Activated CD8-positive, alpha-beta memory T cell treated with anti-CD3 and anti-CD28 coated beads for 4 hours (primary cell): Measurements from ENCODE around the gene R3HDM4.

Experiments used
- DNase-seq, 2 donors: peaks; one replicate each; pipeline ENCODE4 v3.0.0-alpha.2; 2020; ENCODE audit warnings: low read depth in 2 of 2

The R3HDM4 gene

DNA sequence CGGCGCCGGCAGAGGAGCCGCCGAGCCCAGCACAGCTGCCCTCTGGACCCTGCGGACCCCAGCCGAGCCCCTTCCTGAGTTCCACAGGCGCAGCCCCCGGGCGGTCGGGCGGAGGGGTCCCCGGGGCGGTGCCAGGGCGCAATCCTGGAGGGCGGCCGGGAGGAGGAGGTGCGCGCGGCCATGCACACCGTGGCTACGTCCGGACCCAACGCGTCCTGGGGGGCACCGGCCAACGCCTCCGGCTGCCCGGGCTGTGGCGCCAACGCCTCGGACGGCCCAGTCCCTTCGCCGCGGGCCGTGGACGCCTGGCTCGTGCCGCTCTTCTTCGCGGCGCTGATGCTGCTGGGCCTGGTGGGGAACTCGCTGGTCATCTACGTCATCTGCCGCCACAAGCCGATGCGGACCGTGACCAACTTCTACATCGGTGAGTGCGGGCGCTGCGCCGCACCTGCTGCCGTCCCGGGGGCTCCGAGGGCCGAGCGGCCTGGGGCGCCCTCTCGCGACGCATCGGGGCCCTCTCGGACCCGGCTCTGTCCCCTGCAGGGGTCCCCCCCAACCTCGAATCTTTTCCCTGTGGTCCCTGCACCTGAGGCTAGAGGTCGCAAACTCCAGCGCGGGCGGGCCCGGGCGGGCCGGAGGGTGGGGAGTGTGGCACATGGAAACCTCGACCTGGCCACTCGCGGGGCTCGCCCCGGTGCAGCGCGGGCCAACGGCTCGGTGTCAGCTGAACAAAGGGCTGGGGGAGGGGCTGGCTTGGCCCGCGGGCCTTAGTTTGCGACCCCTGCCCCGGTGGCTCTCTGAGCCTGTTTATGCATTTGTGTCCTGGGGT is 4.5 kb upstream of the R3HDM4 start, which contains the start of gene KISS1R:
TSS of gene KISS1R (plus strand) at position 11 of the 829 bp plus-strand sequence. CDS start at position 181, 170 bp downstream.
- DNase-seq: no peak

- no peak for DNase-seq
These were observed 3.8 kb upstream of the R3HDM4 start for GRCh38 chr19:916645-917322.

DNA sequence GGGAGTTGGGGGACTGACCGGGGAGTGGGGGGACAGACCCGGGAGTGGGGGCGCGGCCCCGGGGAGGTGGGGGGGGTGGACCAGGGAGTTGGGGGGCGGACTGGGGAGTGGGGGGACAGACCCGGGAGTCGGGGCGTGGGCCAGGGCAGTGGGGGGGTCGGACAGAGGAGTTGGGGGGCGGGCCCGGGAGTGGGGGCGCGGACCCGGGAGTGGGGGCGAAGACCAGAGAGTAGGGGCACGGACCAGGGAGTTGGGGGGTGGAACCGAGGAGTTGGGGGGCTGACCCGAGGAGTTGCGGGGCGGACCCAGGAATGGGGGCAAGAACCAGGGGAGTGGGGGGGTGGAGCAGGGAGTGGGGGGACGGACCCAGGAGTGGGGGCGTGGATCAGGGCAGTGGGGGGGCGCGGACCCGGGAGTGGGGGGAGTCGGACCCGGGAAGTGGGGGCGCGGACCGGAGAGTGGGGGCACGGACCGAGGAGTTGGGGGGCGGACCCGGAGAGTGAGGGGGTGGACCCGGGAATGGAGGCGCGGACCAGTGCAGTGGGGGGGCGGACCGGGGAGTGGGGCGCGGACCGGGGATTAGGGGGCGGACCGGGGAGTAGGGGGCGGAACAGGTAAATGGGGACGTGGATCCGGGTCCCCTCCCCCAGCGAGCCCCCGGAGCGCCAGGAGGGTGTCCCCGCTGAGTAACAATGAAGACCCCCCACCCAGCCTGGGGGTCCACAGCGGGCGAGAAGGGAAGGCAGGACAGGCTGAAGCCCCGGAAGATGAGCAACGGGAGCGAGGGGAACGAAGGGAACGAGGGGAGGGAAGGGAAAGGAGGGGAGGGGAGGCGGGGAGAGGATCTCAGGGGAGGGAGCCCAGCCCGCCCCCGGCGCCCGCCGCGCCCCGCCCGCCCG is 589 bp downstream of the R3HDM4 start:
- no peak for DNase-seq

DNA sequence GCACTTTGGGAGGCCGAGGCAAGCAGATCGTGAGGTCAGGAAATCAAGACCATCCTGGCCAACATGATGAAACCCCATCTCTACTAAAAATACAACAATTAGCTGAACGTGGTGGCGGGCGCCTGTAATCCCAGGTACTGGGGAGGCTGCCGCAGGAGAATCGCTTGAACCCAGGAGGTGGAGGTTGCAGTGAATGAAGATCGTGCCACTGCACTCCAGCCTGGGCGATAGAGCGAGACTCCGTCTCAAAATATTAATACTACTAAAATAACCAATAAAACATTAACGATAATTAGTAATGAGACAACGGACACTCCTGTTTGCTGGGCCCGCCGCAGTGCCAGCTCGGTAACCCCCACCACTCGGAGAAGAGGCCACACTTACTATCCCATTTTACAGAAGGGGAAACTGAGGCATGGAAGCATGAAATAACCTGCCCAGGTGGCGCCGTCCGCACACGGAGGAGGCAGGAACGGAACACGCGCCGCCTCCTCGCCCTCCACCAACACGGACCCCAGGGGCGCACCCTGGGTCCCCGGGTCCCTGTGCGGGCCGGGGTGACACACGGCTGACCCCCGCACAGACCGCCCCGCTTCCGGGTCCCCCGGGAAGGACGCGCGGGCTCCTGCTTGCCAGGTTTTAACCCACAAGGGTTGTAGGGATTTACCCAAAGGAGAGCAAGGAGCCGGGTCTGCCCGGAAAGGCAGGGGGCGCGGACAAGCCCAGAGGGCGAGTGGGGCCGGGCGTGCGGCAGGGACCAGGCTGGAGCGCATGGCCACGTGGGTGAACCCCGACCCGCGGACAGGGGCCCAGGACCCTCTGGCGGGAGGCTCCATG is 1.6 kb downstream of the R3HDM4 start:
- DNase-seq: no peak

DNA sequence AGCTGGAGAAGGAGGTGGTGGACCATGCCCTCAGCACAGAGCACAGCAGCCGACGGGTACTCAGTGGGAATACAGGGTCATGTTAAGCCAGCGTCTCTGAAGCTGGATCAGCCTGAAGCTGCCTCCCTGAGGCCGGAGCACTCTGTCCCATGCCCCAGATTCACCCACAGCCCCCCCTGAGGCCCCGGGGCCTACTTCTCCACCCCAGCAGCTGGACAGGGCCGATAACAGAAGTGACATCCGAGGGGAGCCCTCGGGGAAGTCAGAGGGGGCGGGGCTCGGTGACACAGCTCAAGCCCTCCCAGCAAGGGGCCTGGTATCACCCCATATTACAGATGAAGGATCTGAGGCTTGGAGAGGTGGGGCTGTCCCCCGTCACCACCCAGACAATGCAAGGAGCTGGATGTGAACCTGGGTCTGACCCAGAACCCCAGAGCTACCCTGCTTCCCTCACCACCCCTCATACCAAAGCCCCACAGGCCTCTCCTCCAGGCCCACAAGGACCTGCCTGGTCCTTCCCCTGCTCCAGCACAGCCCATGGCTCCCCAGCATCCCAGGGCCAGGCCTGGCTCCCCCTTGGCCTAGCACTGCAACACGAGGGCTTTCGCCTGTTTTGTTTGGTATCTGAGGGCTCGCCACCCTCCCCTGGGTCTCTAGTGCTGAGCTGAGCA is 5.7 kb downstream of the R3HDM4 start:
- DNase-seq: no peak

DNA sequence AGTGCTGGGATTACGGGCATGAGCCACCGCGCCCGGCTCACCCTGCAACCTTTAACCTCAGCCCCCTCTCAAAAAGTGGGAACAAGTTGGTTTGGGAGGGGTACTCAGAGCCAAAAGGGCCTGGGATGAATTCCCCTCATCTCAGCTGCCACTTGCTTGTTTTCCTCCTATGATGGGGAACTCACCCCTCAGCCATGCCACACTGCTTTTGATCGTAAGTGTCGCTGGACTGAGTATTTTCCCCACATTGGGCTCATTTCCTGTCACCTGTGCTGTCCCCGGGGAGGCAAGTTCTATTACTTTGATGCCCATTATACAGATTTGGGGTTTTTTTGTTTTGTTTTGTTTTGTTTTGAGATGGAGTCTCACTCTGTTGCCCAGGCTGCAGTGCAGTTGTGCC is 6.5 kb downstream of the R3HDM4 start:
- DNase-seq: no peak

DNA sequence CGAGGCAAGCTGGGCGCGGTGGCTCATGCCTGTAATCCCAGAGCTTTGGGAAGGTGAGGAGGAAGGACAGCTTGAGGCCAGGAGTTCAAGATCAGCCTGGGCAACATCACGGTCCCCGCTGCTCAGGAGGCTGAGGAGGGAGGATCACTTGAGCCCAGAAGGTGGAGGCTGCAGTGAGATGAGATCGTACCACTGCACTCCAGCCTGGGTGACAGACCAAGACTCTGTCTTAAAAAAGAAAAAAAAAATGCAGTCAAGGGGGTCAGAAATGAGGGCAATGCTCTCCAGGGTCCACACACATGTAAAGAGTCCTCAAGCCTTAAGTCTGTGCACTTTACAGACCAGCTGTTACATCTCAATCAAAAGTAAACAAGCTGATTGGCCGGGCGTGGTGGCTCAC is 8.5 kb downstream of the R3HDM4 start:
- no peak for DNase-seq

- DNase-seq: no peak
These were observed 9.7 kb downstream of the R3HDM4 start for GRCh38 chr19:903266-903797.

GRCh38 chr19:902446-903226 is 10.4 kb downstream of the R3HDM4 start:
- DNase-seq: no peak

GRCh38 chr19:902093-902370 is 11.0 kb downstream of the R3HDM4 start:
- DNase-seq: no peak

DNA sequence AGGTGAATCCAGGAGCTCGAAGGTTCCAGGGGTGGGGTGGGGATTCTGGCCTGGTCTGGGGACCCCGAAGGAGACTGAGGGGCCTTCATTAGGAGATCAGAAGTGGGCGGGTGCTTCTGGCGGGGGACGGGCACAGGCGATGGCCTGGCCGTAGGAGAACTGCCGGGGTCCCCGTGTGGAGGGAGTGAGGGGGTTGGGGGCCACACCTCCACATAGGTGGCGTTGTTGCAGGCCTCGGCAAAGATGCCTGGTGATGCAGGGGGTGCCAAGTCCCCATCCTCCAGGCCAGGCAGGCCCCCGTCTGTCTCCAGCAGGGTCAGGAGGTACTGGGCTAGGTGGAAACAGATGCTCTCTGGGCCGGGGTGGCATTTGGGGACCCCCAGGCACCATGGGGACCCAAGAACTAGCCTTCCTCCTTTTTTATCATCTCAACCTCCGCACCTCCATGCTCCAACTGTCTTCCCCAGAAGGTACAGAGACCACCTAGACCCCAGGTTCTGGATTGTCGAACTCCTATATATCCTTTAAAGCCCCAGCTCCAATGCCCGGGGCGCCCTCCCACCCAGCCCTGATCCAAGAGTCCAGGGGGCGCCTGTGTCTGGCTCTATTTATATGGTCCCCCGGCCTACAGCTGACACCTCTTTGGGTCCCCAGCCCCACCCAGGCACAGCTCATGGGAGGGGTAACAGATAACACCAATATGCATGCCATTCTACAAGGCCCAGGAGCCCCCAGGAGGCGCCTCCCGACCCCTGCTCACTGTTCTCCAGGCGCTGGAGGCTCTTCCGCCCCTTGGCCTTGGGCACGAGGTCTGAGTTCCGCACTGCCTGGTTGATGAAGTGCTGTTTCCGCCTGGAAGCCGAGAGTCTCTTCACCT is 11.6 kb downstream of the R3HDM4 start:
- DNase-seq: no peak

DNA sequence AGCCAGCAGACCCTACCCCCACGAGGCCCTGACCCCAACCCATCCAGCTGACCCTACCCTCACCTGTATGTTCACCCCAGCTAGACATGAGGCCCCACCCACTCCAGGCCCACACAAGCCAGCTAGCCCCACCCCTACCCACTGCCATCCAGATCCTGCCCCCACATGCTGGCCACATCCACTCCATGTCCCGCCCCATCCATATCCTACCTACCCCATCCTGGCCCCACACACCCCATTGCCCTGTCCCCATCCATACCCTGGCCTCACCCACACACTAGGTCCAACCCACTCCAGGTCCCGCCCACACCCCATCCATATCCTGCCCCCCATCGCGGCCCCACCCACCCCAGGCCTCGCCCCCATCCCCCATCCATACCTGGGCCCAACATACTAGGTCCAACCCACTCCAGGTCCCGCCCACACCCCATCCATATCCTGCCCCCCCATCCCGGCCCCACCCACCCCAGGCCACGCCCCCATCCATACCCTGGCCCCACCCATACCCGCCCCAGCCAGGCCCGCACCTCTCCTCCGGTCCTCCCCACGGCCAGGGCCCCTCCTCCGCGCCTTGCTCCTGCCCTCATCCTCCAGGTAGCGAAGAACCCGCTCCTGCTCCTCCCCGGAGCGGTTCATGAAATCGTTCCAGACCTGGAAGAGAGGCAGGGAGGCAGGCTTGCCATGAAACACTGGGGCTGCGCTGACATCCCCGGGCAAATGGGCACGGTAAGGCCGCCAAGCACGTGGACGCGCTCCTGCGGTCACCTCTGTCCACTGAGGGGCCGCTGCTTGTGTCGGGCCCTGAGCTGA is 12.5 kb downstream of the R3HDM4 start:
- no peak for DNase-seq

- DNase-seq: no peak
These were observed 13.0 kb downstream of the R3HDM4 start for GRCh38 chr19:900043-900301.

DNA sequence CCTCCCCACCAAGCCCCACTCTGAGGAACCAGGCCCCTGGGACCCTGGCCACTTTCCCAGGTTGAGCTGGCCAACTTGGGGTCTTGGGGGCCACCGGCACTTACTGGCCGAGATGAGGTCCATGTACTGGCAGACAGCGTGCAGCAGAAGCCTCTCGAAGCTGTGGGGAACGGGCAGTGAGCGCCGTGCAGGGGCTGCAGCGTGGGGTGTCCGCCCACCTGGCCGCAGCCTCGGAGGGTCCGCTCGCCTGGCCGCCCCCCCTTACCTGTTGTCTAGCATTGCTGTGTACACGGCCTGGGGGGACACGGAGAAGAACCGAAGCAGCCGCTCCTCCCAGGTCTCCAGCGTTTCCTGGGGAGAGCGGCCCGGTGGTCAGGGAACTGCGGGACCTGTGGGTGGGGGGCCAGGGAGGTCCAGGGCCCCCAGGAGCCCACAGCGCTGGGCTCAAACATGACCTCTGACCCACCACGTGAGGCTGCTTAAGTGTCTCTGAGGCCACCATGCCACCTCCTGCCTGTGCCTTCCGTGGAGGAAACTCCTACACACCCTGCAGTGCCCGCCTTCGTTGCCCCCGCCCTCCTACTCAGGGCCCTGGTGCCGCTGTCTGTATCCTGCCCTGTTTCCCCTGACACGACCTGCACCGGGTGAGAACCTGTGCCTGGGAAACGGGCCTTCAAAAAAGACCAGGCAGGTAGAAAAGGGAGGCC is 13.5 kb downstream of the R3HDM4 start:
- no peak for DNase-seq

DNA sequence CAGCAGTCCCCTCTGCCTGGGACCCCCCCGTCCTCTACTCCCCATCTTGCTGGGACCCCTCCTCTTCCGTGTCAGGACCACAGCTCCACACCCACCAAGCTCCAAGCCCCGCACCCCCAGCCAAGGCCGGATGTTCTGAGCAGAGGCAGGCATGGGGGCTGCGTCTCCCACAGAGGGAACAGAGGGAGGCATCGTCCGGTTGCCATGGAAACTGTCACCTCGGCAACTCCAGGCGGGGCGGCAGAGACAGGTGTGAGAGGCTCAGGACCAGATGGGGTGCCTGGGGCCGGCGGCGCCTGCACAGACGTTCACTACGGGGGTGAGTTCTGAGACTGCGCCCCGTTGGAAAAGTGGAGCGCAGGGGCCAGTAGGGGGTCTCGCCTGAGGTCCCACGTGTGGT is 14.4 kb downstream of the R3HDM4 start:
- DNase-seq: no peak

- no peak for DNase-seq
These were observed 15.5 kb downstream of the R3HDM4 start for GRCh38 chr19:897442-898039.

GRCh38 chr19:896999-897398 is 16.0 kb downstream of the R3HDM4 start:
- DNase-seq: no peak
